Stimulated activated CD4-positive, alpha-beta T cell treated with anti-CD3 and anti-CD28 coated beads, TNF-alpha, amount 100 ng/mL, for 1 hour (primary cell): ENCODE measurements around the gene ZBP1.

ENCODE experiments used
- DNase-seq, 3 donors: peaks; one replicate each; pipeline ENCODE4 v3.0.0-alpha.2; 2020; ENCODE audit warnings: low read depth in 3 of 3, low spot score in 1 of 3

Gene ZBP1

DNA sequence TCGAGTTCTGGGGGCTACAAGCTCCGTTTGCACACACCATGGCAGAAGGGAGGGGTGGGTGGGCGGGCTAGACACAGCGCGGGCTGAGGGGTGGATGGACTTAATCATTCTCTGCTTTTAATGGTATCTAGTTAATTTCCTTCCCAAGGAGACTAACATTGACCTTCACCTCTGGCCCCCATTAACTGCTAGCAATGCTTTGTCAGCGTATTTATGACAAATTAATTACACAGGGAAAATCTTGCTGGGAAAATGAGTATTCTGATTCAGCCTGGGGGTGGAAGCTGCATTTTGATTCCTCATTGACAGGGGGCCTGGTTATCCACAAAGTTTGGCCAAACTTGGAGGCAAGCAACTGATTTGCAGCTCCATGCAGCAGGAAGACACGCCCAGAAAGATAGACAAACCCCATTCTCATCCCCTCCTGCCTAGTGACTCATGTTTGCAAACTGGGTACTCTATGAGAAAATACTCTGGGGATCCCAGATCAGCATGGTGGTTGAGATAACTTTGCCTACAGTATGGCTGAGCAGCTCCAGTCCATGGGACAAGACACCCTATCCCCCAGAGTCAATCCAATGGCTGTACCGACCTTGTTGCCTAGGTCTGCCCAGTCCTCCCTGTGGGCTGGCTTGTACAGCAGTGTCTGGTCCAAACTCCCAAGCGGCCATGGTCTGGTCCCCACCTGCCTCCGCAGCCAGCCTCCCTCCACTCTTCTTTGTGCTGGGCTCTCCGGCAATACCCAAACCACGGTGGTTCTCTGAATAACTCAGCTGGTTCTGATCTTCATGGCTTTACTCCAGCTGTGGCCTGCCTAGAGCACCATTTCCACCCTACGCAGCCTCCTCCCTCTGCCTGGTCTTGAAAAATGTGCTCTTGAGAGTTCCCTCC, 19.7 kb downstream of the ZBP1 start:
- no peak for DNase-seq

- no peak for DNase-seq
Observed at GRCh38 chr20:57598491-57598890, 21.7 kb downstream of the ZBP1 start.

DNA sequence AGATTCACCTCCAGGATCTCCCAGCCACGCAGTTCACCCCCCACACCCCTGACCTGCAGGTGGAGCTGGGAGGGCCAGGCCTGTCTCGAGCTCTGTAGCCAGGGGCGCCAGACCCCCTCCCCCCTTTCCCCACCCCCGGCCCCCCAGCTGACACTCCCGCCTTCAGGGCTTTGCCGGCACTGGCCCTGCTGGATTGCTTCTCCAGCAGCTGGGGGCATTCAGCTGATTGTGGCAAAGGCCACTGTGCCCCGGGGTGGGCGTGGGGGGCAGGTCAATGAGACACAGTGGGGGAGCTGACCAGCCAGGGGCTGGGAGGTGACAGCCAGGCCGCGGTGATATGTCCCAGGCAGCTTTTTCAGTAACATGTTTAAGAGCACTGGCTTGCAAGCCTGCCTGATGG, 22.2 kb downstream of the ZBP1 start:
- no peak for DNase-seq

- DNase-seq = peak; percentile 30 to 71 (median 56)
Observed at GRCh38 chr20:57596998-57597939, 23.0 kb downstream of the ZBP1 start.

GRCh38 chr20:57596358-57596757, 23.9 kb downstream of the ZBP1 start:
- DNase-seq = no peak

GRCh38 chr20:57595041-57596030, 24.9 kb downstream of the ZBP1 start:
- DNase-seq = no peak

DNA sequence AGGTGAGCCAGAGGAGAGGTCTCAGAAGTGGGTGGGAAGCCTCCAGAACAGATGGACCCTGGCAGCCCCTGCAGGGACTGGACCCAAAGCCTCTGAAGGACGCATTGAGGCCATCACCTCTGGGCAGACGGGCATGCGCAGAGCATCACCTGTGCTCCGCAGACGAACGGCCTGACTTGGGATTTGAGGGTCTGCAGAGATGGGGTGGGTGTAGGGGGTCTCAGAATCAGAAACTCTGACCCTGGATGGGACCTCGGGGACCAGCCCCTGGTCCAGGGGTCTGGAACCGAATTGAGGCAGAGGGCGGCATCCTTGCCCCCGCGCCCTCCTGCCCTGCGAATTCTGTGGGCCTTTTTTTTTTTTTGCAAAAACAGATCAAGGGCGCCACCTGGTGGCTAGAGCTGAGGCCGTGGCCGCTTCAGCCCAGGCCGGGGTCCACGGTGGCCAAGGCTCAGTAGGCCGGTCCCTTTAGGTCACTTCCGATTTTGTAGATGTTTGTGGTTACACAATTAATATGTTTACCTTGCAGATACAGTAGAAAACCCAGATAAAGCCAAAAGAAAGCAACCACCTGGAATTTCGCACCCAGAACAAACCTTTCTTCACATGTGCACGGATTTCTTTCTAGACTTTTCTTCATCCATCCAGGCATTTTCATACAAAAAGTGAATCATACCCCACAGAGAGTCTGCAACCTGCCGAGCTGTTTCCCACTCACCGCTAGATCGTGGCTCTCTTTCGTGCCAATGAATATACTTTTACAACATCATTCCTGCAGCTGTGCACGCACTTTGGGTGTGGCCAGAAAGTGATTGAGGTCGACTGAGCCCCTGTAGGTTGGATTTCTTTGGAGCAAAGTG, 25.9 kb downstream of the ZBP1 start:
- DNase-seq = peak in 1 of 3 donors; percentile 43

DNA sequence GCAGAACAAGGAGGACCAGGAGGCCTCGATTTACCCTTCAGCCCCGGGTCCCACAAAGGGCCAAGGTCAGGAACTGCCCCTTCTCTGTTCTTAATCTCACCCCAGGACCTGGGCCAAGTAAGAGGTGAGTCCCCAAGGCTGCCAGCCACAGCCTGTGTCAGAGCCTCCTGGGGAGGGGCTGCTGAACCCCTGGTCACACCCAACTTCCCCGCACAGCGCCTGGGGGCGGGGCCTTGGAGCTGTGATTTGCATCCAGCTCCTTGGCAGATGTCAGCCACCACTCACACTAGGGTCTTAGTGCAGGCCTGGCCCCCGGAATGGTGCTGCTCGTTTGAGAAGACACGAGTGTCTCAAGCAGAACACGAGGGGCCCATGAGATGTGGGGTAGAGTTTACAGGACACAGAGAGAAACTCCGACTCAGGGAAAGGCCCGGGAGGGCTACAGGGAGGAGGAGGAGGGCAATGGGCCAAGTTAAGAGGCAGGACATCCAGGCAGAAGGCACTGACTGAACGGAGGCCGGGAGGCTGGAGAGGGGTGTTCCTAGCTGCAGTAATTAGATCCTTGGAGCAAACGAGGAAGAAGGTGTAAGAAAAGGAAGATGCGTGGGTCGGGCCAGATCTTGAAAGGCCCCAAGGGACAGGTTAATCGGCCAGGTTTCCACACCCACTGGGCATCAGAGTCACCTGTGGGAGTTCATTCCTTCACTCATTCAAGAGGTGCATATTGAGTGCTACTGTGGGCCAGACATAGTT, 26.9 kb downstream of the ZBP1 start:
- no peak for DNase-seq

DNA sequence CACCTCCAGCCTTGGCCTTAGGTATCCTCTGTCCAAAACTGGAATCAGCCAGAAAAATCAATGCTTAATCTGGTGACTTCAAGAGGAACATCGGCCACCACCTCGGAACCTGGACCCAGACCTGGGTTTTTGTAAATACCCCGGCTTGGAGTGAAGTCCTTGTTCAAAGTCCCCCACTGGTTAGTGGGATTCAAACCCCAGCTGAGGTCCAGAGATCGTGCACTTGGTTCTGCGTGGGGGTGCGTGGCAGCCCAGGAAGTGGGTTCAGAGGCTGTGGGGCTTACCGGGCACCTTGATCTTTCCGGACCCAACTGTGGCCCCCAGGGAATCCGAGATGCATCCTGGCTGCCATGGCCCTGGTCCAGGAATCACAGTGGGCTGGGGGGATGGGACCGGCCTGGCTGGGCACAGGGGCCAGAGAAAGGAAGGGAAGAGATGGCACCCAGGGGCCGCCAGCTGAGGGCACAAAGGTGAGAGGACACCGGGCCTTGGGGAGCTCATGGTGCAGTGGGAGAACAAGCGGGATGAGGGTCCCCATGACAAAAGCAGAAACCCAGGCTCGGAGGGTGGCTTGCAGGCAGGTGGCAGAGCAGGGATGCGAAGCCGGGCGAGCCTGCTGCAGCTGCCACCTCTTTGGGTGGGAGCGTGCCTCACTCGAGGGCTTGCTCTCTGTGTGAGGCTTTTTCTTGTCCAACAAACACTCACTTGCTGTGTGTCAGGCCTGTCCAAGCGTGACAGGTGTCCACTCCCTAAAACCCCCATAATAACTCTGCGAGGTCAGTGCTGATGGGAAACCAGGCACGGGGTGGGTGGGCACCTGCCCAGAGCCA, 27.7 kb downstream of the ZBP1 start:
- DNase-seq = no peak

DNA sequence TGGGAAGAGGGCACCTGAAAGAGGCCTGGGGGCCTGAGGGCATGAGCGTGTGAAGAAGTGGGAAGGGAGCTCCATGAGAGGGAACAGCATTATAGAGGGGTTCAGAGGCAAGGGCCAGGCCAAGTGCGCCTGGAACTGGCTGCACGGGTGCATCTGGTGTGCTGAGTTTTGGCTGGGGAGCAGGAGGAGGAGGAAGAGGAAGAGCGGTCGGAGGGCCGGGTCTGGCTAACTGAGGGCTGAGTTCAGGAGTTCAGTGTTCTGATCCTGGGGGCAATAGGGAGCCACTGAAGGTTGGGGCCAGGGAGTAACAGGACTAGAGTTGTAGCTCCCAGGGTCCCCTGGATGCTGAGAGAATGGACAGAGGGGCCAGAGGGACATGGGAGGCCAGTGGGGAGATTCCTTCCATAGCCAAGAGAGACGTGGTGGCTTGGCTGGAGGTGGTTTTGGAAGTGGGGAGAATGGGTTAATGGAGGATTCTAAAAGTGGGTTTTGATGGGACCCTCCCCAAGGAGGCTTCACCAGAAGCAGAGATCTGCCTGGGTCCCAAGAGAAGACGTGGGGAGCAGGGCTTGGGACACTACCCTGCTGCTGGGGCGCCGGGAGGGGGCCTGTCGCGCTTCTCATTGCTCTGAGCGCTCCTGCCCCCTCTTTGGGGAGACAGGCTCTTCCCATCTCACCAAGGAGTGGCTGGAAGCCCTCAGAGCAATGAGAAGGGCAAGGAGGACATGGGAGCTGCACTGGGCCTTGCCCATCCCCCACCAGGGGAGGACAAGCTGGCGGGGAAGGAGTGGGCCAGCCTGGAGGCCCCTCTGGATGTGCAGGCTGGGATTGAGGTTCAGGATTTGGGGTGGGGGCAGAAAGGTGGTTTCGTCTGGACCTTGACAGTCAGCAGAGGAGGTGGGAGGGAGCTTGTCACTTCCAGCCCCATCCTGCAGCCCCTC, 28.7 kb downstream of the ZBP1 start:
- no peak for DNase-seq

DNA sequence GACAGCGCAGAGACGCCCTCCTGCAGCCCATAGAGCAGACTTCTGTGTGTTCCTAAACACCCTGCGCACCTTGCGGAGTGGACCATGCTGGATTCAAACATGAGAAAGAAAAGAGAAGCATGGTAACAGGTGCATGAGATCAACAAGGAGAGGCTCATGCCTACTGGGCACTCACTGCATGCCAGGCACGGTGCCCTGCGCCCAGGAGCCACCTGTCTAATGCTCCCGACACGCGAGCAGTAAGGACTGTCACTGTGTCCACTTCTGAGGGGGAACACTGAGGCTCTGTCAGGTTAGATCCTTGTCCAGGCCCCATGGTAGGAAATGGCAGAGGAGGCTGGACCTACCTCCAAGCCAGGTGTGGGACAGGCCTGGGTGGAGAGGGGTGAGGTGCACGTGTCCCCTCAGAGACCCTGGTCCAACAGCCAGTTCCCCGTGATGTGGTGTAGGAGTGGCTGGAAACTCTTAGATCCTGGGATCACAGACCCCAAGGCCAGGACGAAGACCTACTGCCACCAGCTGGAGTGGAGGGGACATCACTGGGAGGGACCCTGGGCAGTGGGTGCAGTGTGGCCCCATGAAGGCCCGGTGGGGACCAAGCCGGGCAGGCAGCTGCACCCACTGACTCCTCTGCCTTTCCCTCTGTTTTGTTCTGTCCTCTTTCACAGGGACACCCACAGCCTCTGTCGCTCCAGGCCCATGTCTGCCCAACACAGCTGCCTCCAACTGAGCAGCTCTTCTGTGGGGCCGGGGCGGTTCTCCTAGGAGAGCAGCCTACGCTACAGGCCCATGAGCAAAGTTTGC, 29.5 kb downstream of the ZBP1 start:
- DNase-seq = no peak

DNA sequence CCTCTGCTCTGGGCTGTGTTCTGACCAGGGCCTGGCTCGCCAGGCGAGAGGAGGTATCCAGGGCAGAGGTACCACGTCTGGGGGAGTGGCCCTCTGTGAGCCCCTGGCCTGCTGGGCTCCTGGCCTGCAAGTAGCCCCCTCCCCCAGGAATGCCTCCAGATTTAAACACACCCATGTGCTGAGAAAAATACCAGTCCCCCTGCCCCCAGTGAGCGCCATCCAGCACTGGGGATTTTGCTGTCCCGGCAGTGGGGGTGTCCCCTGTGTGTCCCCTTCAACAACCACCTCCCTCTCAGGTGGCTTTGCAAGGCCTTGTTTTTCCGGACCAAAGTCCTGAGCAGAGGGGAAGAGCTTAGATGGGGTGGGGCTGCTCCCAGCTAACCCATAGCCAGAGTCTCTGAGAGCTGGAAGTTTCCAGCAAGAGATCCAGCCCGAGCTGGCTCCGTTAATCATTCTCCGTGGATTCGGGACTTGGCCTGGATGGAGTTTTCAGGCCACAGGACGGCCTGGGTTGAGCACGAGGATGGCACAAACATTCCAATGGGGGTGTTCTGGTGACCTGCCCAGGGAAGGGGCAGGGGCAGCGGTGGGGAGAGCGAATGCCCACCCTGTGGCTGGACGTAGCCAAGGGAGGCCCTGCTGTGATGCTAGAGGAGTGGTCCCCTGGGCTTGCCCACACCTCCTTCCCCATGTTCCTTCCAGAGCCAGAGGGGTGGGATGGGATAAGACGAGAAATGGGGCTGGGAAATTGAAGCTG, 30.3 kb downstream of the ZBP1 start:
- no peak for DNase-seq

DNA sequence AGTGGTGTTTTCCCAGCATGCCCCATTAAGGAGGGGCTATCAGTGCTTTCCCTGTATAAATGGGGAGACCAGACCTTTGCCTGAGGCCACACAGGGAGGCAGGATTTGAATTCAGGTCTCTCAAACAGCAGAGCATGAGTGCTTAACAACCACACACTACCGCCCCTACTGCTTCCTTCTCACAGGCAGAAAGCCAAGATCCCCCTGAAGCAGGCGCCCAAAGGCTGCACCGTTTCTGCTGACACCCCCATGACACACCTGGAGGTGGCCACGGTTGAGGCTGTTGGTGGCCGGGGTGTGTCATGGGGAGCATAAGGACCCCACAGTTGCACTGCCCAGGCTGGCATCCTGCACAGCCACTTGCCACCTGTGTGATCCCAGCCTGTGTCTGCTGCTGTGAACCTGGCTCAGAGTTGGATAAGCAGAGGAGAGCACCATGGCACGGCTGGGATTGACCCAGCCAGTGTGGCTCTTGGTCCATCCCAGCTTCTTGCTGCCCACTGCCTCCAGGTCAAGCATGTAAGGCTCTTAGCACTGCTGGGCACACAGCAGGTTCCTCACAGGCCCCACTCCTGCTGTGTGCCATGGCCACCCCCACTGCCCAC, 31.0 kb downstream of the ZBP1 start:
- no peak for DNase-seq

GRCh38 chr20:57588596-57588995, 31.6 kb downstream of the ZBP1 start:
- no peak for DNase-seq

DNA sequence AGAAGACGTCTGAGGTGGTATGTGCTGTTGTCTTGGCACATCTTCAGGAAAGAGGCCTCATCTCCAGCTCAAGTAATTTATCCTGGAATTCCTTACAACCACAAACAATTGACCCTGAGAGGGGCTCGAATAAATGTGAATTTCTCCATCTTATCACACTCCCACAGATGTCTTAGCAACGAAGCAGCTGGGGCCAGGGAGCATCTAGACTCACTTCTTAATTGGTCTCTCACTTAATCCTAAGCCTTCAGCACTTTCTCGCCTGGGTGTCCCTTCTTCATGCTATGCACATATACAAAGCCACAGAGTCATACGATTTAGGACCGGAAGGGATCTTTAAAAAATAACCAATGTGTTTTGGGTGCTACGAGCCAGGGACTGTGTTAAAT, 32.2 kb downstream of the ZBP1 start:
- DNase-seq = no peak
